KMS-11 (cell line): ENCODE measurements around the gene MICA.

ENCODE experiments used
- H2AFZ ChIP-seq: fragments of 200-600 bp; sonication (generic); 2 replicates; pipeline ENCODE4 v1.6.1; 2016; ENCODE audit warnings: antibody characterized with exemption, mixed run types, low read depth
- H3K27ac ChIP-seq: fragments of 200-600 bp; sonication (generic); 2 replicates; pipeline ENCODE4 v1.6.1; 2016; ENCODE audit warnings: mild to moderate bottlenecking, mixed run types
- H3K27me3 ChIP-seq: fragments of 200-600 bp; sonication (generic); 2 replicates; pipeline ENCODE4 v1.6.1; 2017; ENCODE audit warnings: mild to moderate bottlenecking, low read depth, mixed run types, moderate library complexity; ENCODE audit not compliant: insufficient read depth
- H3K36me3 ChIP-seq: fragments of 200-600 bp; sonication (generic); 2 replicates; pipeline ENCODE4 v1.6.1; 2017; ENCODE audit warnings: mild to moderate bottlenecking, mixed run types; ENCODE audit not compliant: insufficient read depth
- H3K4me1 ChIP-seq: fragments of 200-600 bp; sonication (generic); 2 replicates; pipeline ENCODE4 v1.6.1; 2016; ENCODE audit warnings: mild to moderate bottlenecking, low read depth, mixed run types; ENCODE audit not compliant: poor library complexity, severe bottlenecking
- H3K4me2 ChIP-seq: fragments of 200-600 bp; sonication (generic); 2 replicates; pipeline ENCODE4 v1.7.0; 2016; ENCODE audit warnings: mild to moderate bottlenecking, mixed run types
- H3K4me3 ChIP-seq: fragments of 200-600 bp; sonication (generic); IDR thresholded peaks from 2 replicates; pipeline ENCODE4 v1.6.1; 2017; ENCODE audit warnings: low read depth, low read length, mixed read lengths; ENCODE audit not compliant: insufficient read depth
- H3K79me2 ChIP-seq: fragments of 200-600 bp; sonication (generic); 2 replicates; pipeline ENCODE4 v1.6.1; 2016; ENCODE audit warnings: low read depth, mixed run types; ENCODE audit not compliant: insufficient read depth
- H3K9ac ChIP-seq: fragments of 200-600 bp; sonication (generic); 2 replicates; pipeline ENCODE4 v1.6.1; 2016; ENCODE audit warnings: mild to moderate bottlenecking, mixed run types
- H4K20me1 ChIP-seq: fragments of 200-600 bp; sonication (generic); 2 replicates; pipeline ENCODE4 v1.6.1; 2016; ENCODE audit warnings: mild to moderate bottlenecking, mixed run types; ENCODE audit not compliant: insufficient read depth
- TF ChIP-seq, protein P1 (sequence below): fragments of 200-600 bp; sonication (generic); conservative IDR thresholded peaks from 2 replicates; pipeline ENCODE4 v1.6.1; 2017; ENCODE audit warnings: low read depth, mild to moderate bottlenecking, antibody characterized with exemption, low read length, moderate library complexity, mixed read lengths

Gene MICA

DNA sequence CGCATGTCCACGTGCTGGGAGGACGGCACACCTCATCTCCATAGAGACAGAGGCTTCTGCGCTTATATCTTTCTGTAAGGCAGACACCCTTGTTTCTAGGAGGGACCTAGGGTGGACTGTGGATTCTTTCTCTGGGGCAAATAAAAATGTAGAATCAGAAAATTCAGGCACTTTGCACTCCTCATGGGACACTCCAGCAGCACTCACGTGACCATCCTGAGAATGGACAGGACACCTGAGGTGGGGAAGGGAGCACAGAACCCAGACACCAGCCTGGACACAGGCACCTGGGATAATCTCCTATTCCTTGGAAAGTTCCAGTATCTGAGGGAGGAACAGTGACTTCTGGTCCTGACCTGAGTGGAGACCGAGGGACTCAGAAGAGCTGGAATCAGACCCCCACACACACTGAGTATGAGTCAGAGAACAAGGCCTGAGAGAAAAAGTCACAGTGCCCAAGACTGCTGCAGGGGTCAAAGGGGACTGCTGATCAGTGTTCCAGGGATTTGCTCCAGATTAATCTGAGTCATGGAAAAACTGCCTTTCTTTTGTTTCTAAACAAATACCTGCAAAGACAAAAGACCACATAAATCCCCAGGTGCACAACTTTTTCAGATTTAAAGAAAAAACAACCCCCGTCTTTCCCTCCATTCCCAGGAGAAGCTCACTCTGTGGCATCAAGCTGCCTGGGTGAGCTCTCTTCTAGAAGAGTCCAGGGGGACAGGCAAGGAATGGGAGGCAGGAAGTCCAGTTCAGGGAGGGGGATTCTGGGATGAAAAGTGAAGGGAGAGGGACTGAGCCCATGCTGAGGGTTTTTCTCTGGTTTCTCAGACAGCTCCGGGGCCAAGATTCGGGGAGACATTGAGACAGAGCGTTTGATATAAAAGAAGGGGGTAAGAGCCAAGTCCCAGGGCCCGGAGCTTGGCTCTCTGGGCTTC is 58.9 kb downstream of the MICA start:
- TF ChIP-seq, protein P1, sequence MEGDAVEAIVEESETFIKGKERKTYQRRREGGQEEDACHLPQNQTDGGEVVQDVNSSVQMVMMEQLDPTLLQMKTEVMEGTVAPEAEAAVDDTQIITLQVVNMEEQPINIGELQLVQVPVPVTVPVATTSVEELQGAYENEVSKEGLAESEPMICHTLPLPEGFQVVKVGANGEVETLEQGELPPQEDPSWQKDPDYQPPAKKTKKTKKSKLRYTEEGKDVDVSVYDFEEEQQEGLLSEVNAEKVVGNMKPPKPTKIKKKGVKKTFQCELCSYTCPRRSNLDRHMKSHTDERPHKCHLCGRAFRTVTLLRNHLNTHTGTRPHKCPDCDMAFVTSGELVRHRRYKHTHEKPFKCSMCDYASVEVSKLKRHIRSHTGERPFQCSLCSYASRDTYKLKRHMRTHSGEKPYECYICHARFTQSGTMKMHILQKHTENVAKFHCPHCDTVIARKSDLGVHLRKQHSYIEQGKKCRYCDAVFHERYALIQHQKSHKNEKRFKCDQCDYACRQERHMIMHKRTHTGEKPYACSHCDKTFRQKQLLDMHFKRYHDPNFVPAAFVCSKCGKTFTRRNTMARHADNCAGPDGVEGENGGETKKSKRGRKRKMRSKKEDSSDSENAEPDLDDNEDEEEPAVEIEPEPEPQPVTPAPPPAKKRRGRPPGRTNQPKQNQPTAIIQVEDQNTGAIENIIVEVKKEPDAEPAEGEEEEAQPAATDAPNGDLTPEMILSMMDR: no peak
- peaks cover 37% of the 10 kb centered on the region for H3K4me1 ChIP-seq
- H3K9ac ChIP-seq: peak overlapping the region; percentile 75; the same call in 1 of the 2 replicates
- peak overlapping the region; percentile 93 for H2AFZ ChIP-seq
- H3K4me2 ChIP-seq: peak overlapping the region; percentile 89
- no peaks in the 10 kb centered on the region for H4K20me1 ChIP-seq
- no peak overlapping the region for H3K4me3 ChIP-seq
- 0 out of 2 replicates have a peak overlapping the region, but pooled peaks have one; percentile 26 for H3K27ac ChIP-seq
- H3K79me2 ChIP-seq: peaks cover 12% of the 10 kb centered on the region; the same call in 1 of the 2 replicates
- H3K36me3 ChIP-seq: no peaks in the 10 kb centered on the region
- no peaks in the 10 kb centered on the region for H3K27me3 ChIP-seq

DNA sequence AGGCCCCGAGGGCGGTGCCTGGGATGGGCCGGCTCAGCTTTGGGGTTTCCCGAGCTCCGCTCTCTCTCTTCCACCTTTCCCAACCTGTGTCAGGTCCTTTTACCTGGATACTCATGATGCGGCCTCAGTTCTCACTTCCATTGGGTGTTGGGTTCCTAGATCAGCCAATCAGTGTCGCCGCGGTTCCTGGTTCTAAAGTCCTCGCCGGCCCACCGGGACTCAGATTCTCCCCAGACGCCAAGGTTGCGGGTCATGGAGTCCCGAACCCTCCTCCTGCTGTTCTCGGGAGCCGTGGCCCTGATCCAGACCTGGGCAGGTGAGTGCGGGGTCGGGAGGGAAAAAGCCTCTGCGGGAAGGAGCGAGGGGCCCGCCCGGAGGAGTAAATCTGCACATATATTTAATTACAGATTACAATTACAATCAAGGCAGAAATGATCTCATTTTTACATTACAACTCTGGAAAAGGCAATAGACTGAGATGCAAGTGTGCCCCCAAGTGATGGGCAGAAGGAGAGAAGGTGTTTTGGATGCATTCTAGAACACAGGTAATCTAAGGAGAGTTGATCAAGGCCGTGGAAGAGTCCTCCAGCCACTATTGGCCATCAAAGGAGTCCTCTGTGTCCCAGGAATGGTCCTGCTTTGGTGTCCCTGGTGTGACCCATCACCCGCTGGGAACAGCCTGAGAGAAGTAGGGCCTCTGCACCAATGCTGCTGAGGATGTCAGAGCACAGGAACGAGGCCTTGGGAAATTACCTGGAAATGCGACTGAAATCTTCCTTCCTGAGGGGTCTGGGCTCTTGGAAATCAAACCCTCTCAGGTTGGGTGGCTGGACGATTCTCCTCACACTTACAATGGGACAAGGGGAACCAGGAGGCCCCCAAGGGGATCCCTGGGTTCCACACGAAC is 59.8 kb downstream of the MICA start:
- Histone ChIP-seq H3K4me3 (no peak overlapping the region), H3K36me3 (no peaks in the 10 kb centered on the region), H2AFZ (peak overlapping the region; percentile 93), H4K20me1 (no peaks in the 10 kb centered on the region), H3K4me2 (peak overlapping the region; percentile 89), H3K79me2 (peaks cover 12% of the 10 kb centered on the region; the same call in 1 of the 2 replicates), H3K4me1 (peaks cover 37% of the 10 kb centered on the region), H3K9ac (peak overlapping the region; percentile 75), H3K27me3 (no peaks in the 10 kb centered on the region), H3K27ac (peak overlapping the region; percentile 26; the same call in 1 of the 2 replicates)
- TF ChIP-seq, protein P1: no peak

DNA sequence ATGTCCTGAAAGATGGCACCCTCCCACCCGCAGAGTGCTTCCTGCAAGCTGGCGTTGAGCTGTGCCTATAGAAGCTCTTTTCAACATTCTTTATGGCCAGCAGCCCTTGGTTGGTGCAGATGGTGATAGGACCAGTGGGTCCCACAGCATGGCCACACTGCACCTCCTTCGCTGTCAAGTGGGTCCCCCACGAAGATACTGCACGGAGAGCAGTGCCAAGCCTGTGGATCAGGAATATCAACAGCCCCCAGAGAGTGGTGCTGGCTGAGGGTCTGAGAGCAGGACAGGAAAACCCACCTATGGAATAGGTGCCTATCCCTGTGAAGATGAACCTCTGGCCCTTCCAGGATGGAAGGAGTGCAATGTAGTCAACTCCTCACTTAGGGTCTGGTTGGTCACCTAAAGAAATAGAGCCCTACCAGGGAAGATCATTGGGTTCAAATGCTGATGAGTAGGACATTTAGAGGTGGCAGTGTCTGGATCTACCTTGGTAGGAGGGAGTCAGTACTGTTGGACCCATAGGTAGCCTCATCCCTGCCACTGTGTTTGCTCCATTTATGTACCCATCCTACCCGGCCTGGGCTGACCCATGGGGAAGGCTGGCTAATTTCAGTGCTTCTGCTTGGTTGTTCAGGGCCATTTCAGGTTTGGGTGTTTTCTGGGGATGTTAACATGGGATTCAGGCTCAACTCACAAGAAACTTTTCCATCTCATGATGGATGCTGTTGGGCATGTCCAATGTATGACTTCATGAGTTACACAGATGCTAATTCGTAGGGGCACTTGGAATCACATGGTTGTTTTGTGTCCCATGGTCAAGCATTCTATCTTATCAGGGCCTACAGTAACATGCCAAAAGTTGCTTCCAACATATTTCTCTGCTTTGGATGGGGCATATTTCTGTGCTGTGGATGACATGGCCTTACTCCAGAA is 61.1 kb downstream of the MICA start:
- Histone ChIP-seq H2AFZ (no peak overlapping the region), H4K20me1 (no peaks in the 10 kb centered on the region), H3K27me3 (no peaks in the 10 kb centered on the region), H3K4me3 (no peak overlapping the region), H3K36me3 (no peaks in the 10 kb centered on the region), H3K27ac (no peak overlapping the region), H3K79me2 (peaks cover 12% of the 10 kb centered on the region; the same call in 1 of the 2 replicates), H3K9ac (no peak overlapping the region), H3K4me1 (peaks cover 37% of the 10 kb centered on the region), H3K4me2 (peak overlapping the region; percentile 89)
- TF ChIP-seq, protein P1: no peak
